ENCODE data around the gene STAT5B.
"Not testable (repeated sequence)": the region's sequence is repeated elsewhere in the genome, so short reads cannot be mapped to it uniquely, and the experiment has no call there.

STAT5B gene

DNA sequence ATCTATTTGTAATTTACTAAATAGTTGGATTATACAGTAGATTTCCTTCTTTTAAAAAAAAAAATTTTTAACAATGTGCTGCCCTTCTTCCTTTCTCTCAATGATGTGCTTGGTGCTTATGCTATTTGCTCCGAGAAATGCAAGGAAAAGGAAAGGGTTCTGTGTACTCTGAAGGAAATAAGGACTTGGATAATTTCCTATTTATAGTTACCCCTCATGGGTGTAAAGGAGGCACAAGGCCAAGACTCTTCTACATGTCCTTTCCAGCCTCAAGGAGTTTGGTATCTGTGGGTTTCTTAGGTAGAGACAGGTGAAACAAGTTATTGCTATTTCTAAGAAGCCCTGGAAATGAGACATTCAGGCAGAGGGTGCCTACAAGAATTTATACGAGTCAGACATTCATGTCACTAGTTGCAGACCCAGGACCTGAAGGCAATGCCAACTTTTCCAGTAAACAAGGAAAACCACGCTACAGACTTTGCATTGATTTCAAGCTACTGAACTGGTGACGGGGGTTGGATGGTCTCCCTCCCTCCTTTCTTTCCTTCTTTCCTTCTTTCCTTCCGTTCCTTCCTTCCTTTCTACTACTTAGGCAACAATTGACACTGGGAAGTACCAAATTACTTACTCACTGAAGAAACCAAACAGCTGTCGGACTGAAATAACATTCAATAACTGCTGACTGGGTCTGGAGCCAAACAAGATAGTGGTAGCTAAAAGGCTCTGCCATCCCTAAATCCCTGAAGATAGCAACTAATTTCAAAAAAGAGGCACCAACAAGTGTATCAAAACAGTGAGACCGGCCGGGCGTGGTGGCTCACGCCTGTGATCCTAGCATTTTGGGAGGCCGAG, 48.1 kb downstream of the STAT5B start:
- FAIRE-seq: no peak

DNA sequence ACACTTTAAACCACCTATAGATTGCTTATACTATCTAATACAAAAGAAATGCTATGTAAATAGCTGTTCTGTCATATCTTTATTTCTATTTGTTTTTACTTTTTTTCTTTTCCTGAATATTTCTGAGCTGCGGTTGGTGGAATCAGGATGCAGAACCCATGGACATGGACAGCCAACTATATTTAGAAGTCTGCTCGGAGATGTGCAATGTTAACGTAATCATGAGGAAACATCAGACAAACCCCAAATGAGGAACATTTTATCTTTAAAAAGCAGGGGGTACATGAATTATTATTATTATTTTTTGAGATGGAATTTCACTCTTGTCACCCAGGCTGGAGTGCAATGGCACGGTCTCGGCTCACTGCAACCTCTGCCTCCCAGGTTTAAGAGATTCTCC, 50.5 kb downstream of the STAT5B start:
- no peak for FAIRE-seq

GRCh38 chr17:42224651-42225050, 51.5 kb downstream of the STAT5B start:
- no peak for FAIRE-seq

DNA sequence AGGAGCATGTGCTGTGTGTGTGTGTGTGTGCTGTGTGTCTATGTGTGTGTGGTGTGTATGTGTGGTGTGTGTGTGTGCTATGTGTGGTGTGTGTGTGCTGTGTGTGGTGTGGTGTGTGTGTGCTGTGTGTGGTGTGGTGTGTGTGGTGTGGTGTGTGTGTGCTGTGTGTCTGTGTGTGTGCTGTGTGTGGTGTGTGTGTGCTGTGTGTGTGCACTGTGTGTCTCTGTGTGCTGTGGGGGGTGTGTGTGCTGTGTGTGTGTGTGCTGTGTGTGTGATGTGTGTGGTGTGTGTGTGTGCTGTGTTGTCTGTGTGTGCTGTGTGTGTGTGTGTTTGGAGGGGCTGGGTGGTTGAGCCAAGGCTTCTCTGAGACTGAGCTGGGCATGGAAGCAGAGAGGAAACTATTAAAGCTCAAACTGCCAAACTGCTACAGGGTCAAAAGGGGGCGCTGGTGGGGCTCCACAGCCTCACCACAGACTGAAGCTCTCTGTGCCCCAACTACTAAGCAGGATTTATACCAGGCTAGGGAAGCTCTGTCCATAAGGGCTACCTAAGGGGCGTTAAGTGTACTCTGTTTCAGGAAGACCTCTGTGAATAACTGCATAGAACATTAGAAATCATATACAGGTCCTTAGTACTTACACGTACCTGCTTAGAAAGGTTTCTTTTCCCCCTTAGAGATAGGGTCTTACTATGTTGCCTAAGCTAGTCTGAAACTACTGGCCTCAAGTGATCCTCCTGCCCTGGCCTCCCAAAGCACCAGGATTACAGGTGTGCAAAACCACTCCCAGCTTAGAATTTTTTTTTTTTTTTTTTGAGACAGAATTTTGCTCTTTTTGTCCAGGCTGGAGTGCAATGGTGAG, 54.1 kb downstream of the STAT5B start:
- no peak for FAIRE-seq

- FAIRE-seq: not testable (repeated sequence)
Measured at GRCh38 chr17:42219280-42219679, 56.9 kb downstream of the STAT5B start.

DNA sequence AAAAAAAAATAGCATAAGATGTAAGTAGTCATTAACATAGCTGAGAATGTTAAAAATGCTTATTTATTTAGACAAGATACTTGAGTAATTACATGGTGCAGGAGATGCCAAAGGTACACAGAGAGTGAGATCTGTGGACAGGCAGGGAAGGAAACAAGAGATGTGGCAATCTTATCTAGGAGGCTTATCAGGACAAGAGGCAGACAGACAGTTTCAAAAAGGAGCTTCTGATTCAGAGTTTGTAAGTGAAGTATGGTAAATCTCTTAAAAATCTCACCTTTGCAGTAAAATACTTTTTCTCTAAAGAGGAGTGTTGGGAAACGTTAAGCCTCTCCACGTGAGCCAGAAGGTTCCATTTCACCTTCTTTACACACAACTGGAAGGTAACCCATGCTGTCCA, 62.0 kb downstream of the STAT5B start:
- no peak for FAIRE-seq

DNA sequence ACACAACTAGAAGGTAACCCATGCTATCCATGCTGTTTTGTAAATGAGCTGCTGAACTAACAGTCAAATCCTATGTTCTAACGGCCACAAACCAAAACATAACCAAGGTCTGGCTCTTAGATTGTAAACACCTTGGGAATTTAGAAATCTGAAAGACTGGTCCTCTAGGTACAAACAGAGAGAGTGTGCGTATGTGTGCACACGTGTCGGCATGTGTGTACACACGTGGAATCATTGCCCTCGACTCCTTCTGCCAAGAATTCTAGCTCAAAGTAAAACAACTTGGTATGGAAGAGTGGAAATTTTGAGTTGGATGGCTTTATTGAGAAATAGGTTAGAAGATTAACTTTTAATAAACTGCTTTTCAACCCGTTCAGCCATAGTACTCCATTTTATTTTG, 63.8 kb downstream of the STAT5B start:
- FAIRE-seq: no peak

- not testable (repeated sequence) for FAIRE-seq
Measured at GRCh38 chr17:42211921-42212341, 64.3 kb downstream of the STAT5B start.

GRCh38 chr17:42210046-42210445, 66.1 kb downstream of the STAT5B start:
- no peak for FAIRE-seq

GRCh38 chr17:42206153-42206612, 70.0 kb downstream of the STAT5B start:
- not testable (repeated sequence) for FAIRE-seq

- FAIRE-seq: no peak
Measured at GRCh38 chr17:42203354-42203753, 72.8 kb downstream of the STAT5B start.

GRCh38 chr17:42202696-42203095, 73.5 kb downstream of the STAT5B start:
- no peak for FAIRE-seq

- no peak for FAIRE-seq
Measured at GRCh38 chr17:42202159-42202558, 74.0 kb downstream of the STAT5B start.

DNA sequence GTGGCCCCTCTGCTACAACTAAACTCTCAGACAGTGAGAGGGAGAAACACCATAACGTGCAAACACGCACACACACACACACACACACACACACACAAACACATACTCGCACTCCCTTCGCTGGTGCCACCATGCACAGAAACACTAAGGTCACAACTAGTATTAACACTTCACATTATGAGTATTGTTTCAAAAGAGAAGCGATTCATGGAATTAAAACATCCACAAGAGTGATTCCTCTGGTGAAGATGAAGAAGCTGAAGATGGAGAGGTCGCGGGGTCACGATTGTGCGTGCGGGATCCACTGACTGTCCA, 74.8 kb downstream of the STAT5B start:
- FAIRE-seq: no peak

- no peak for FAIRE-seq
Measured at GRCh38 chr17:42200706-42201457, 75.3 kb downstream of the STAT5B start.

DNA sequence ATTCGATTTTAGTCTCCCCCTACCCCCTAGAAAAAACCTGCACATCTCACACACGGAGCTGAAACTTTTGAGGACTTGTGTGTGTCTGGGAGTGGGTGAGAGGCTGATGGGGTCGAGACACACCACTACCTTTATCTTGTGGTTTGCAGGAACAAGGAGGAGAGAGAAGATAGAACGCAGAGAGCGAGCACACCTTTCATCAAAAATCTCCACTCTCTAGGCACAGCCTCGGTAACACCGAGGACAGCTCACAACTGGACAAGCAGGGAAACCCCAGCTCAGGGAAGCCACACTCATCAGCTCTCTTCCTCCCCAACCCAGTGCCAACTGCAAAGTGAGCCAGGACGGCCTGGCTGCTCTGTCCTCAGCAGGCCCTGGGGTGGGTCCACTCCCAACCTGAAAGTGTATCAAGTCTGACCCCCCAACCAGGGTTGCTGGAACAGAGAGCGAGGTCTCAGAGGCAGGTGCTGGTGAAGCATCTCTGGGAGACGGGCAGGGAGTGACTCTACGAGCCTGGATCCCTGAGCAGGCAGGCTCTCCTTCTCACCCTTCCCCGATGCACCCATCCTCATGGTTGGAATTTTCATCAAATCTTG, 76.7 kb downstream of the STAT5B start:
- no peak for FAIRE-seq

- no peak for FAIRE-seq
Measured at GRCh38 chr17:42198897-42199296, 77.3 kb downstream of the STAT5B start.

DNA sequence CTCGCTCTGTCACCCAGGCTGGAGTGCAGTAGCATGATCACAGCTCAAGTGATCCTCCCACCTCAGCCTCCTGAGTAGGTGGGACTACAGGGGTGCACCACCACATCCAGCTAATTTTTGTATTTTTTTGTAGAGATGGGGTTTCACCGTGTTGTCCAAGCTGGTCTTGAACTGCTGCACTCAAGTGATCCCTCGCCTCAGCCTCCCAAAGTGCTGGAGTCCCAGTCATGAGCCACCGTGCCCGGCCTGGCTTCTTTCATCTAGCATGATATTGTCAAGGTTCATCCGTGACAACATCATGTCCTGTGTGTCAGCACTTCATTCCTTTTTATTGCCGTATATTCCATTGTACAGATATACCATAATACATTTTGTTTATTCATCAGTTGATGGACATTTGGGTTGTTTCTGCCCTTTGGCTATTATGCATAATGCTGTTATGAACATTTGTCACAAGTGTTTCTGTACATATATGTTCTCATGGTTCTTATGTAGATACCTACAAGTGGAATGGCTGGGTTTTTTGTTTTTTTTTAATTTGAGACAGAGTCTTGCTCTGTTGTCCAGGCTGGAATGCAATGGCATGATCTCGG, 78.5 kb downstream of the STAT5B start:
- no peak for FAIRE-seq

GRCh38 chr17:42193969-42194899, 82.0 kb downstream of the STAT5B start, which contains the start of gene GHDC:
GHDC (minus strand) TSS chr17:42194494; CDS start chr17:42193581, 913 bp downstream.
- FAIRE-seq: no peak

GRCh38 chr17:42193216-42193968, 82.8 kb downstream of the STAT5B start:
- FAIRE-seq: no peak

Measured in A204.1 (cell line).